ENCODE measurements around the gene SCARB2. TPM values are rescaled to one million over a fixed set of nuclear protein-coding genes. Genes with fewer than 3 reads are reported as not detected.

Gene SCARB2
- total and polyA plus RNA-seq, 12 donors: 41.5 to 179 (median 134) TPM

GRCh38 chr4:76219299-76220055 lies 5.9 kb upstream of the SCARB2 start:
- H3K36me3 ChIP-seq (replicated peaks in 1 of 2): no peaks in the 10 kb centered on the region
- intact Hi-C loops (cut with DNase I): no loop called here
- no peak for TF ChIP-seq POLR2A (IDR thresholded peaks at IDR 0.05)
- TF ChIP-seq CTCF (IDR thresholded peaks at IDR 0.05): no peak
- peak overlapping the region in 2 of 5 donors; percentile 24 to 60 for H3K27ac ChIP-seq
- H3K27me3 ChIP-seq: no peaks in the 10 kb centered on the region
- DNase-seq: peak in 2 of 7 donors; percentile 32 to 38
- 40 to 48% (median 42%) methylated on average over 7 of the region's 7 CpGs for WGBS, 4 donors
- no peaks in the 10 kb centered on the region for H3K9me3 ChIP-seq (replicated peaks in 1 of 3)
- peaks cover 10 to 19% of the 10 kb centered on the region in 2 donors for H3K4me1 ChIP-seq (replicated peaks in 1 of 2)
- H3K4me3 ChIP-seq: no peak overlapping the region

DNA sequence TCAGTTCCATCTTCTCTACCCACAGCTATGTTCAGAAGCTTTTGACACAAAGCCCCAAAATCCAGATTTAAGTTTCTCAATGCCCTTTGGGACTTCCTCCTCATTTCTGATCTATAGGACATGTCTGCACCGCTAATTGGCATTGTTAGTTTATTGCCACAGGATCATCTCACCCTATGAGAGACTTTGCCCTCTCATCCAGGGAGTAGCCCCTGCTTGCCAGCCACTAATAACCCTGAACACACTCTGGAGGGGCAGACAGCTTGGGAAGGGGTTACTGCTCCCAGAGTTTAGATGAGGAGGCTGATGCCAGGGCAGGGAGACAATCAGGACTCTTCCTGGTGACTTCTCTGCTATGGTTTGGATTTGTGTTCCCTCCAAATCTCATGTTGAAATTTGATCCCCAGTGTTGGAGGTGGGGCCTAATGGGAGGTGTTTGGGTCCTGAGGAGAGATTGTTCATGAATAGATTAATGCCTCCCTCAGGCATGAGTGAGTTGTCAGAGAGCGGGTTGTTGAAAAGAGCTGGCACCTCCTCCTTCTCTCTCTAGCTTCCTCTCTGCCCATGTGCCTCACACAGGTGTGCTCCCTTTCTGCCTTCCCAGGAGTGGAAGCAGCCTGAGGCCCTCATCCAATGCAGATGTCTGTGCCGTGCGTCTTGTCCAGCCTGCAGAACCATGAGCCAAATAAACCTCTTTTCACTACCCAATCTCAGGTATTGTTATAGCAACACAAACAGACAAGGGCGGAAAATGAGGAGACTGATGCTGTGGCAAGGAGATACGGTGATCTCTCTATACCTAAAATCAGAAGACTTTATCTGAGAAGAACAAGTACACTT lies 3.6 kb upstream of the SCARB2 start:
- no peaks in the 10 kb centered on the region for H3K36me3 ChIP-seq (replicated peaks in 1 of 2)
- no peaks in the 10 kb centered on the region for H3K9me3 ChIP-seq (replicated peaks in 1 of 3)
- no peaks in the 10 kb centered on the region for H3K27me3 ChIP-seq
- H3K27ac ChIP-seq: no peak overlapping the region
- intact Hi-C loops (cut with DNase I): no loop called here
- peaks cover 23 to 29% of the 10 kb centered on the region in 2 donors for H3K4me1 ChIP-seq (replicated peaks in 1 of 2)
- DNase-seq: no peak
- WGBS, 4 donors: 92 to 96% (median 93%) methylated on average over 5 to 6 of the region's 6 CpGs
- no peak for TF ChIP-seq CTCF (IDR thresholded peaks at IDR 0.05)
- no peak for TF ChIP-seq POLR2A (IDR thresholded peaks at IDR 0.05)
- H3K4me3 ChIP-seq: no peak overlapping the region

- H3K4me1 ChIP-seq (replicated peaks in 1 of 2): peaks cover 27 to 36% of the 10 kb centered on the region in 2 donors
- WGBS, 4 donors: 83 to 90% (median 86%) methylated on average over 2 of the region's 2 CpGs
Measured at GRCh38 chr4:76216524-76216923, 2.9 kb upstream of the SCARB2 start.

More at GRCh38 chr4:76216524-76216923, 2.9 kb upstream of the SCARB2 start:
- intact Hi-C loops (cut with DNase I): no loop called here
- no peak overlapping the region for H3K27ac ChIP-seq
- no peaks in the 10 kb centered on the region for H3K9me3 ChIP-seq (replicated peaks in 1 of 3)
- H3K27me3 ChIP-seq: no peaks in the 10 kb centered on the region
- no peak for TF ChIP-seq CTCF (IDR thresholded peaks at IDR 0.05)
- no peak overlapping the region for H3K4me3 ChIP-seq
- H3K36me3 ChIP-seq (replicated peaks in 1 of 2): no peaks in the 10 kb centered on the region
- DNase-seq: no peak
